B cell (primary cell): ENCODE data around the gene PTPRN2. TPM values are rescaled to one million over a fixed set of nuclear protein-coding genes. Genes with fewer than 3 reads are reported as not detected.

Experiments used
- ATAC-seq: fragments of 200-7000 bp; cut with Tn5 transposase; one replicate; pipeline ENCODE4 v1.10.0; 2021; ENCODE audit warnings: low read depth, mild to moderate bottlenecking, moderate number of reproducible peaks, moderate library complexity
- CTCF ChIA-PET: fragments of 350-600 bp; sonication (Branson Sonifier 250); formaldehyde crosslinking; loops from one replicate; lab custom pipeline; 2021; ENCODE audit warnings: antibody characterized with exemption, inconsistent platforms; lab: Charles Lee
- POLR2A ChIA-PET: fragments of 350-600 bp; sonication (Branson Sonifier 250); formaldehyde crosslinking; loops from one replicate; lab custom pipeline; 2021; ENCODE audit warnings: antibody characterized with exemption; lab: Charles Lee
- DNase-seq: peaks from one replicate; pipeline ENCODE4 v3.0.0; 2013
- H2AFZ ChIP-seq: 2 replicates; pipeline ENCODE4 v1.6.1; 2012; ENCODE audit warnings: mild to moderate bottlenecking, low read depth, low read length; ENCODE audit not compliant: insufficient read depth, poor library complexity, severe bottlenecking
- H3K27ac ChIP-seq, 2 donors: 1 replicate in 1 of 2; 2 replicates in 1 of 2; pipeline ENCODE4 v1.5.1; 2012 to 2013; ENCODE audit warnings: low read length in 2 of 2, mild to moderate bottlenecking in 2 of 2, moderate library complexity in 1 of 2
- H3K27me3 ChIP-seq, 4 experiments: fragments of 200-600 bp in 1 of 4; sonication (generic) in 1 of 4; replicated peaks in 1 of 4; 1 replicate in 2 of 4; 2 replicates in 2 of 4; pipeline versions ENCODE4 v1.6.1 to v1.7.0; 2013 to 2016; ENCODE audit warnings: low read length in 3 of 4, mild to moderate bottlenecking in 2 of 4, mixed read lengths in 1 of 4, moderate library complexity in 1 of 4; ENCODE audit not compliant: insufficient read depth in 4 of 4, control insufficient read depth in 3 of 4; ENCODE audit errors: control extremely low read depth in 1 of 4
- H3K36me3 ChIP-seq, 2 experiments: replicated peaks in 1 of 2; 1 replicate in 1 of 2; 2 replicates in 1 of 2; pipeline versions ENCODE4 v1.6.1 to v1.7.1; 2013; ENCODE audit warnings: low read length in 1 of 2; ENCODE audit not compliant: insufficient read depth in 2 of 2, control insufficient read depth in 1 of 2; ENCODE audit errors: control extremely low read depth in 1 of 2, extremely low read depth in 1 of 2
- H3K4me1 ChIP-seq, 2 donors: fragments of 200-600 bp in 1 of 2; sonication (generic) in 1 of 2; 1 replicate in 1 of 2; 2 replicates in 1 of 2; pipeline versions ENCODE4 v1.5.1 to v1.6.1; 2013 to 2017; ENCODE audit warnings: low read length in 2 of 2; ENCODE audit not compliant: control insufficient read depth in 2 of 2, insufficient read depth in 2 of 2
- H3K4me2 ChIP-seq: replicated peaks from 2 replicates; pipeline ENCODE3; 2012; ENCODE audit warnings: mild to moderate bottlenecking, low read depth, low read length; ENCODE audit not compliant: poor library complexity, severe bottlenecking
- H3K4me3 ChIP-seq, 5 experiments: fragments of 200-600 bp in 1 of 5; sonication (generic) in 1 of 5; 1 replicate in 3 of 5; 2 replicates in 2 of 5; pipeline versions ENCODE4 v1.5.1 to v1.7.0; 2011 to 2016; ENCODE audit warnings: low read length in 4 of 5, mild to moderate bottlenecking in 4 of 5, low read depth in 2 of 5, control low read depth in 1 of 5, moderate library complexity in 1 of 5; ENCODE audit not compliant: insufficient read depth in 1 of 5; ENCODE audit errors: control extremely low read depth in 1 of 5, extremely low read depth in 1 of 5
- H3K79me2 ChIP-seq: fragments of 200-600 bp; sonication (generic); one replicate; pipeline ENCODE4 v1.6.0; 2016; ENCODE audit warnings: low read length; ENCODE audit not compliant: control insufficient read depth, insufficient read depth
- H3K9ac ChIP-seq: fragments of 200-600 bp; sonication (generic); 2 replicates; pipeline ENCODE4 v1.6.1; 2017; ENCODE audit warnings: mild to moderate bottlenecking, low read length, moderate library complexity
- H3K9me3 ChIP-seq, 3 donors: one replicate each; pipeline versions ENCODE4 v1.6.1 to v1.7.1; 2013; ENCODE audit warnings: low read length in 2 of 3; ENCODE audit not compliant: control insufficient read depth in 2 of 3, insufficient read depth in 1 of 3; ENCODE audit errors: control extremely low read depth in 1 of 3
- H4K20me1 ChIP-seq: 2 replicates; pipeline ENCODE4 v1.6.0; 2012; ENCODE audit warnings: mild to moderate bottlenecking, low read length; ENCODE audit not compliant: insufficient read depth, control insufficient read depth, poor library complexity, severe bottlenecking
- H3K27ac Mint-ChIP-seq: one replicate; pipeline ENCODE4 v1.8.0; 2021; ENCODE audit warnings: mixed read lengths
- H3K27me3 Mint-ChIP-seq: one replicate; pipeline ENCODE4 v1.8.0; 2021; ENCODE audit warnings: mixed read lengths
- H3K4me1 Mint-ChIP-seq: one replicate; pipeline ENCODE4 v1.8.0; 2021; ENCODE audit warnings: mixed read lengths
- H3K4me3 Mint-ChIP-seq: one replicate; pipeline ENCODE4 v1.8.0; 2021; ENCODE audit warnings: mixed read lengths
- H3K9me3 Mint-ChIP-seq: one replicate; pipeline ENCODE4 v1.8.0; 2022; ENCODE audit warnings: mixed read lengths; ENCODE audit not compliant: insufficient read depth
- EZH2 ChIP-seq: IDR thresholded peaks from 2 replicates; pipeline ENCODE4 v1.6.1; 2012; ENCODE audit warnings: borderline replicate concordance, low read depth, mild to moderate bottlenecking, moderate library complexity, low read length; ENCODE audit not compliant: insufficient read depth, poor library complexity, severe bottlenecking
- WGBS: methylation state at CpG from one replicate; pipeline ENCODE4 v1.1.5; 2013; ENCODE audit warnings: missing lambda C conversion rate; ENCODE audit not compliant: insufficient coverage; 5-methylcytosine and 5-hydroxymethylcytosine counted together
- intact Hi-C: fragments of 100-400 bp; cut with micrococcal nuclease; formaldehyde crosslinking; loops from one replicate; pipeline ENCODE4 v1.10.0; 2022
- polyA plus RNA-seq: library from polyadenylated mRNA; depleted of rRNA; stranded (reverse); fragments of >200 nt; gene quantifications from 2 replicates; pipeline ENCODE4 v1.2.3, GENCODE V29; 2012
- total RNA-seq, 2 donors: library from RNA; stranded (reverse); fragments of 120-200 nt in 1 of 2; gene quantifications; 1 replicate in 1 of 2; 2 replicates in 1 of 2; pipeline versions ENCODE4 v1.2.3 to v1.2.4, GENCODE V29; 2013 to 2022
- TF ChIP-seq, protein P1 (sequence below): fragments of 200-600 bp; IDR thresholded peaks from one replicate; pipeline ENCODE4 v1.8.0; 2022; ENCODE audit warnings: antibody characterized with exemption, mild to moderate bottlenecking

Gene PTPRN2
- total and polyA plus RNA-seq, 2 donors (not counting 1 experiment from before 2014, with no cell fraction given): 2.0 to 5.0 TPM

DNA sequence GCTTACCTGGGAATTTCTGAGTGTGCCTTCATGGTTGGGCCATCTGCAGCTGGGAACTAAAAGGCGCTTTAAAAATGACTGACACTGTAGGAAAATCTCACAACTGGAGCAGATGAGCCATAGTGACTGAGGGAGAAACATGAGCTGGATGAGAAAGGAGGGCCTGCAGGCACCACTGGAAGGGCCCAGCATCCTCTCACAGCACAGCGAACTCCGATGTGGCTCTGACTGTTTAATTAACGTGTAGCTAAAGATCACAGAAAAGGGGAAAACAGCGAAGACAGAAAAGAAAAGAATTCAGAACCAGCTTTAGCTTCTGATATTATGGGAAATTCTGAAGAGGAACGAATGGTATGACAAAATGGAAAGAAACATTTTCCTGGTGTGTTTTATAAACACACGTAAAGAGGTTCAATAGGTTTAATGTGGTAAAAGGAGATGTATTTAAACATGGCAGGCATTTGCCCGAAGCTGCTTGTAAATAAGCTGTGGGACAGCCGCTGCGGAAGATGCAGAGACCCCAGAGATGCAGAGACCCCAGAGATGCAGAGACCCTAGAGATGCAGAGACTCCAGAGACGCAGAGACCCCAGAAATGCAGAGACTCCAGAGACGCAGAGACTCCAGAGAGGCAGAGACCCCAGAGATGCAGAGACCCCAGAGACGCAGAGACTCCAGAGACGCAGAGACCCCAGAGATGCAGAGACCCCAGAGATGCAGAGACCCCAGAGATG is 534.3 kb downstream of the PTPRN2 start:
- ChIA-PET CTCF (no interaction called here), POLR2A (no interaction called here)
- TF ChIP-seq EZH2: no peak
- Histone ChIP-seq H3K27ac (no peak overlapping the region), H3K36me3 (no peaks in the 10 kb centered on the region), H2AFZ (no peak overlapping the region), H3K9me3 (peaks cover 0 to 37% (median 0%) of the 10 kb centered on the region in 3 donors), H3K27me3 (no peaks in the 10 kb centered on the region), H3K4me3 (no peak overlapping the region), H3K4me2 (no peak overlapping the region), H3K4me1 (no peaks in the 10 kb centered on the region), H3K79me2 (no peaks in the 10 kb centered on the region), H3K9ac (no peak overlapping the region), H4K20me1 (no peaks in the 10 kb centered on the region)
- ATAC-seq: no peak
- WGBS: 93% methylated on average over 11 of the region's 14 CpGs
- Mint-ChIP-seq H3K4me3 (no peak overlapping the region), H3K27me3 (no peaks in the 10 kb centered on the region), H3K27ac (no peak overlapping the region), H3K4me1 (no peaks in the 10 kb centered on the region), H3K9me3 (no peaks in the 10 kb centered on the region)
- intact Hi-C loops: no loop called here
- no peak for DNase-seq

- Histone ChIP-seq H3K9me3 (peaks cover 0 to 31% (median 0%) of the 10 kb centered on the region in 3 donors), H2AFZ (no peak overlapping the region), H3K27me3 (no peaks in the 10 kb centered on the region), H3K9ac (no peak overlapping the region), H3K27ac (no peak overlapping the region), H3K79me2 (no peaks in the 10 kb centered on the region), H3K36me3 (no peaks in the 10 kb centered on the region), H3K4me3 (no peak overlapping the region), H3K4me1 (no peaks in the 10 kb centered on the region), H3K4me2 (no peak overlapping the region), H4K20me1 (no peaks in the 10 kb centered on the region)
- H3K4me3 Mint-ChIP-seq: no peak overlapping the region
- WGBS: 83% methylated on average over 20 of the region's 24 CpGs
- DNase-seq: no peak
- no peak overlapping the region for H3K27ac Mint-ChIP-seq
- ATAC-seq: no peak
- intact Hi-C loops: no loop called here
- no peaks in the 10 kb centered on the region for H3K4me1 Mint-ChIP-seq
- H3K27me3 Mint-ChIP-seq: no peaks in the 10 kb centered on the region
- ChIA-PET CTCF (no interaction called here), POLR2A (no interaction called here)
- H3K9me3 Mint-ChIP-seq: no peaks in the 10 kb centered on the region
- TF ChIP-seq, protein P1, sequence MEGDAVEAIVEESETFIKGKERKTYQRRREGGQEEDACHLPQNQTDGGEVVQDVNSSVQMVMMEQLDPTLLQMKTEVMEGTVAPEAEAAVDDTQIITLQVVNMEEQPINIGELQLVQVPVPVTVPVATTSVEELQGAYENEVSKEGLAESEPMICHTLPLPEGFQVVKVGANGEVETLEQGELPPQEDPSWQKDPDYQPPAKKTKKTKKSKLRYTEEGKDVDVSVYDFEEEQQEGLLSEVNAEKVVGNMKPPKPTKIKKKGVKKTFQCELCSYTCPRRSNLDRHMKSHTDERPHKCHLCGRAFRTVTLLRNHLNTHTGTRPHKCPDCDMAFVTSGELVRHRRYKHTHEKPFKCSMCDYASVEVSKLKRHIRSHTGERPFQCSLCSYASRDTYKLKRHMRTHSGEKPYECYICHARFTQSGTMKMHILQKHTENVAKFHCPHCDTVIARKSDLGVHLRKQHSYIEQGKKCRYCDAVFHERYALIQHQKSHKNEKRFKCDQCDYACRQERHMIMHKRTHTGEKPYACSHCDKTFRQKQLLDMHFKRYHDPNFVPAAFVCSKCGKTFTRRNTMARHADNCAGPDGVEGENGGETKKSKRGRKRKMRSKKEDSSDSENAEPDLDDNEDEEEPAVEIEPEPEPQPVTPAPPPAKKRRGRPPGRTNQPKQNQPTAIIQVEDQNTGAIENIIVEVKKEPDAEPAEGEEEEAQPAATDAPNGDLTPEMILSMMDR: no peak
- no peak for TF ChIP-seq EZH2
These were observed 535.1 kb downstream of the PTPRN2 start for GRCh38 chr7:158052381-158053060.
